Esophagus squamous epithelium (tissue), 5 donors: Measurements from ENCODE around the gene PCCA. TPM values are rescaled to one million over a fixed set of nuclear protein-coding genes. Genes with fewer than 3 reads are reported as not detected.
A peak's percentile ranks its signal among the peaks of the same experiment; 100 is the strongest.

ENCODE experiments used
- DNase-seq: peaks from one replicate; lab custom pipeline; 2025; lab: John Stamatoyannopoulos, UW
- H3K27ac ChIP-seq, 4 donors: fragments of 200-600 bp; sonication (generic); one replicate each; pipeline ENCODE4 v1.5.1; 2016 to 2019; ENCODE audit warnings: mild to moderate bottlenecking in 1 of 4
- H3K27me3 ChIP-seq, 4 donors: fragments of 200-600 bp; sonication (generic); 1 replicate in 3 of 4; 2 replicates in 1 of 4; pipeline versions ENCODE4 v1.5.1 to v1.6.0; 2017 to 2021; ENCODE audit warnings: antibody characterized with exemption in 1 of 4
- H3K36me3 ChIP-seq, 3 donors: fragments of 200-600 bp; sonication (generic); one replicate each; pipeline ENCODE4 v1.5.1; 2016 to 2019
- H3K4me1 ChIP-seq, 3 donors: fragments of 200-600 bp; sonication (generic); one replicate each; pipeline ENCODE4 v1.5.1; 2017 to 2019
- H3K4me3 ChIP-seq, 4 donors: fragments of 200-600 bp; sonication (generic); 1 replicate in 3 of 4; 2 replicates in 1 of 4; pipeline ENCODE4 v1.5.1; 2016 to 2019; ENCODE audit warnings: mild to moderate bottlenecking in 2 of 4, moderate library complexity in 1 of 4
- H3K9me3 ChIP-seq, 3 donors: fragments of 200-600 bp; sonication (generic); one replicate each; pipeline ENCODE4 v1.5.1; 2016 to 2019
- CTCF ChIP-seq, 6 experiments: fragments of 450-650 bp in 4 of 6; fragments of 200-600 bp in 2 of 6; sonication (generic) in 2 of 6; IDR thresholded peaks; one replicate each; pipeline ENCODE4 v1.5.1; 2016 to 2019; ENCODE audit warnings: antibody characterized with exemption in 6 of 6, mild to moderate bottlenecking in 4 of 6, moderate library complexity in 4 of 6
- POLR2A ChIP-seq, 4 donors: fragments of 450-650 bp; IDR thresholded peaks; one replicate each; pipeline ENCODE4 v1.6.1; 2017; ENCODE audit warnings: antibody characterized with exemption in 4 of 4, mild to moderate bottlenecking in 4 of 4, moderate library complexity in 3 of 4
- WGBS, 2 donors: methylation state at CpG; one replicate each; pipeline ENCODE4 v1.1.5; 2018; 5-methylcytosine and 5-hydroxymethylcytosine counted together
- intact Hi-C: fragments of 100-400 bp; cut with DNase I; formaldehyde crosslinking; loops from one replicate; pipeline ENCODE4 v1.15.0; 2022
- total RNA-seq, 4 donors: library from RNA; depleted of rRNA; stranded (reverse); fragments of >200 nt; gene quantifications; one replicate each; pipeline ENCODE4 v1.1.0, GENCODE V29; 2016
- donor health status: DM: yes; HTN: yes; CAD: no.

Gene PCCA
- total RNA-seq, 4 donors from 2014 or later: 21.5 to 46.5 (median 30.2) TPM

- Histone ChIP-seq H3K36me3 (peaks cover 0 to 19% (median 0%) of the 10 kb centered on the region in 3 donors), H3K4me3 (no peak overlapping the region), H3K27me3 (no peaks in the 10 kb centered on the region), H3K9me3 (no peaks in the 10 kb centered on the region), H3K4me1 (peaks cover 0 to 9% (median 3%) of the 10 kb centered on the region in 3 donors), H3K27ac (no peak overlapping the region)
- intact Hi-C loops: loop anchor here (10.0 kb wide), 3 partner anchors 279 to 859 kb away; no protein-coding TSS in a partner anchor
- 54% methylated on average over 8 of the region's 8 CpGs for WGBS, 2 donors
- no peak for DNase-seq
- TF ChIP-seq POLR2A (IDR thresholded peaks at IDR 0.05) (no peak), CTCF (IDR thresholded peaks at IDR 0.05) (no peak)
These were observed 425.2 kb downstream of the PCCA start for GRCh38 chr13:100513987-100514670.

GRCh38 chr13:100514788-100515409 is 426.0 kb downstream of the PCCA start:
- TF ChIP-seq POLR2A (IDR thresholded peaks at IDR 0.05) (no peak), CTCF (IDR thresholded peaks at IDR 0.05) (peak; percentile 79 to 91 (median 80))
- Histone ChIP-seq H3K4me3 (no peak overlapping the region), H3K27me3 (no peaks in the 10 kb centered on the region), H3K4me1 (peaks cover 0 to 9% (median 3%) of the 10 kb centered on the region in 3 donors), H3K36me3 (peaks cover 0 to 19% (median 0%) of the 10 kb centered on the region in 3 donors), H3K27ac (no peak overlapping the region), H3K9me3 (no peaks in the 10 kb centered on the region)
- no peak for DNase-seq
- 1 to 8% methylated on average over 5 of the region's 5 CpGs for WGBS, 2 donors
- intact Hi-C loops: loop anchor here (10.0 kb wide), 3 partner anchors 280 to 860 kb away; no protein-coding TSS in a partner anchor

GRCh38 chr13:100515410-100515800 is 426.5 kb downstream of the PCCA start:
- no peak for TF ChIP-seq POLR2A (IDR thresholded peaks at IDR 0.05)
- TF ChIP-seq CTCF (IDR thresholded peaks at IDR 0.05): no peak
- intact Hi-C loops: loop anchor here (10.0 kb wide), 3 partner anchors 281 to 861 kb away; no protein-coding TSS in a partner anchor
- WGBS, 2 donors: 87 to 90% methylated on average over 18 to 19 of the region's 20 CpGs

GRCh38 chr13:100517135-100517534 is 428.2 kb downstream of the PCCA start:
- H3K36me3 ChIP-seq: peaks cover 0 to 19% (median 0%) of the 10 kb centered on the region in 3 donors
- no peak for DNase-seq
- no peaks in the 10 kb centered on the region for H3K27me3 ChIP-seq
- no peaks in the 10 kb centered on the region for H3K9me3 ChIP-seq
- WGBS, 2 donors: 93 to 97% methylated on average over 6 to 7 of the region's 9 CpGs
- H3K4me3 ChIP-seq: no peak overlapping the region
- H3K27ac ChIP-seq: no peak overlapping the region
- intact Hi-C loops: loop anchor here (10.0 kb wide), 3 partner anchors 282 to 862 kb away; no protein-coding TSS in a partner anchor
- peaks cover 0 to 9% (median 3%) of the 10 kb centered on the region in 3 donors for H3K4me1 ChIP-seq
- no peak for TF ChIP-seq CTCF (IDR thresholded peaks at IDR 0.05)
- no peak for TF ChIP-seq POLR2A (IDR thresholded peaks at IDR 0.05)

More at GRCh38 chr13:100515410-100515800, 426.5 kb downstream of the PCCA start:
- Histone ChIP-seq H3K4me3 (no peak overlapping the region), H3K4me1 (peaks cover 0 to 9% (median 3%) of the 10 kb centered on the region in 3 donors), H3K27me3 (no peaks in the 10 kb centered on the region), H3K36me3 (peaks cover 0 to 19% (median 0%) of the 10 kb centered on the region in 3 donors), H3K9me3 (no peaks in the 10 kb centered on the region), H3K27ac (no peak overlapping the region)
- no peak for DNase-seq

- TF ChIP-seq CTCF (IDR thresholded peaks at IDR 0.05) (no peak), POLR2A (IDR thresholded peaks at IDR 0.05) (no peak)
- Histone ChIP-seq H3K9me3 (no peaks in the 10 kb centered on the region), H3K4me3 (no peak overlapping the region), H3K36me3 (peaks cover 0 to 19% (median 0%) of the 10 kb centered on the region in 3 donors), H3K27me3 (no peaks in the 10 kb centered on the region), H3K27ac (no peak overlapping the region), H3K4me1 (peaks cover 0 to 9% (median 3%) of the 10 kb centered on the region in 3 donors)
- WGBS, 2 donors: 72 to 78% methylated on average over 12 to 13 of the region's 13 CpGs
- intact Hi-C loops: loop anchor here (10.0 kb wide), 3 partner anchors 283 to 863 kb away; no protein-coding TSS in a partner anchor
- DNase-seq: no peak
These were observed 428.8 kb downstream of the PCCA start for GRCh38 chr13:100517728-100518127.
